H1 (cell line): ENCODE results near the gene FEV. TPM values are rescaled to one million over a fixed set of nuclear protein-coding genes. Genes with fewer than 3 reads are reported as not detected.

Experiments used
- CTCF ChIA-PET: fragments of 300-600 bp; sonication (Branson Sonifier 250); formaldehyde crosslinking; loops from one replicate; lab custom pipeline; 2021; ENCODE audit not compliant: partially characterized antibody; lab: Charles Lee
- POLR2A ChIA-PET: fragments of 300-600 bp; sonication (Branson Sonifier 250); formaldehyde crosslinking; loops from one replicate; lab custom pipeline; 2021; ENCODE audit warnings: inconsistent platforms; ENCODE audit not compliant: partially characterized antibody; lab: Charles Lee
- DNase-seq, 2 experiments: peaks; one replicate each; pipeline versions ENCODE4 v3.0.0 to v3.0.0-alpha.2; 2010 to 2022; ENCODE audit warnings: low spot score in 2 of 2, low read depth in 1 of 2, mixed read lengths in 1 of 2
- FAIRE-seq: peaks from 2 replicates; lab custom pipeline; 2011; peaks lifted over from hg19 to GRCh38; lab: Jason Lieb, UNC
- H2AFZ ChIP-seq: 2 replicates; pipeline ENCODE4 v1.8.1; 2012; ENCODE audit warnings: low read length, inconsistent platforms
- H2AK5ac ChIP-seq: 2 replicates; pipeline ENCODE4 v1.6.1; 2013; ENCODE audit warnings: low read depth, low read length
- H2BK120ac ChIP-seq: replicated peaks from 2 replicates; pipeline ENCODE3; 2013; ENCODE audit warnings: low read depth, low read length, inconsistent platforms
- H2BK12ac ChIP-seq: 2 replicates; pipeline ENCODE4 v1.6.1; 2013; ENCODE audit warnings: low read depth, low read length
- H2BK15ac ChIP-seq: 2 replicates; pipeline ENCODE4 v1.6.1; 2013; ENCODE audit warnings: low read length
- H2BK20ac ChIP-seq: 2 replicates; pipeline ENCODE4 v1.6.1; 2013; ENCODE audit warnings: low read length
- H2BK5ac ChIP-seq: 2 replicates; pipeline ENCODE4 v1.6.1; 2013; ENCODE audit warnings: low read depth, low read length
- H3K14ac ChIP-seq: 2 replicates; pipeline ENCODE4 v1.6.1; 2013; ENCODE audit warnings: inconsistent platforms; ENCODE audit not compliant: insufficient read length
- H3K18ac ChIP-seq: 2 replicates; pipeline ENCODE4 v1.6.1; 2013; ENCODE audit warnings: low read length; ENCODE audit errors: extremely low read depth
- H3K23ac ChIP-seq: 2 replicates; pipeline ENCODE4 v1.6.1; 2013; ENCODE audit warnings: inconsistent platforms; ENCODE audit not compliant: insufficient read length
- H3K23me2 ChIP-seq: 2 replicates; pipeline ENCODE4 v1.6.1; 2013; ENCODE audit warnings: low read depth, low read length
- H3K27ac ChIP-seq: 2 replicates; pipeline ENCODE4 v1.6.1; 2011; ENCODE audit warnings: low read depth, low read length, inconsistent platforms
- H3K27me3 ChIP-seq, 4 experiments: replicated peaks in 1 of 4; 1 replicate in 1 of 4; 2 replicates in 3 of 4; pipeline versions ENCODE4 v1.6.1 to v1.8.1; 2011 to 2013; ENCODE audit warnings: low read length in 3 of 4, mild to moderate bottlenecking in 3 of 4, inconsistent platforms in 2 of 4, mixed read lengths in 2 of 4, moderate library complexity in 1 of 4; ENCODE audit not compliant: control insufficient read depth in 3 of 4, insufficient read depth in 3 of 4; ENCODE audit errors: extremely low read depth in 1 of 4
- H3K36me3 ChIP-seq, 4 experiments: 2 replicates each; pipeline versions ENCODE4 v1.6.1 to v1.8.1; 2011 to 2013; ENCODE audit warnings: mild to moderate bottlenecking in 4 of 4, low read length in 3 of 4, moderate library complexity in 2 of 4, control low read depth in 1 of 4, inconsistent platforms in 1 of 4; ENCODE audit not compliant: insufficient read depth in 4 of 4, control insufficient read depth in 2 of 4
- H3K4ac ChIP-seq: replicated peaks from 2 replicates; pipeline ENCODE3; 2013; ENCODE audit warnings: low read length, low read depth, mixed read lengths, inconsistent platforms; ENCODE audit not compliant: insufficient read length
- H3K4me1 ChIP-seq, 4 experiments: replicated peaks in 1 of 4; 1 replicate in 1 of 4; 2 replicates in 3 of 4; pipeline versions ENCODE4 v1.6.1 to v1.8.1; 2011 to 2013; ENCODE audit warnings: low read length in 3 of 4, inconsistent platforms in 2 of 4, mixed read lengths in 1 of 4; ENCODE audit not compliant: insufficient read depth in 4 of 4, control insufficient read depth in 3 of 4
- H3K4me2 ChIP-seq, 2 experiments: 2 replicates each; pipeline versions ENCODE4 v1.6.1 to v1.8.1; 2011 to 2013; ENCODE audit warnings: low read depth in 2 of 2, low read length in 2 of 2, control low read depth in 1 of 2, inconsistent platforms in 1 of 2, mild to moderate bottlenecking in 1 of 2; ENCODE audit not compliant: insufficient read depth in 1 of 2
- H3K4me3 ChIP-seq, 4 experiments: fragments of 200-600, 300-600 bp in 1 of 4; sonication (generic), shearing (Covaris generic), sonication (Bioruptor Twin) in 1 of 4; 2 replicates each; pipeline versions ENCODE4 v1.5.1 to v1.8.1; 2011 to 2016; ENCODE audit warnings: low read length in 4 of 4, low read depth in 3 of 4, control low read depth in 2 of 4, inconsistent platforms in 2 of 4, mild to moderate bottlenecking in 2 of 4, mixed read lengths in 1 of 4, moderate library complexity in 1 of 4; ENCODE audit not compliant: insufficient read depth in 2 of 4; ENCODE audit errors: extremely low read depth in 1 of 4
- H3K56ac ChIP-seq: replicated peaks from 2 replicates; pipeline ENCODE3; 2013; ENCODE audit warnings: low read depth, mild to moderate bottlenecking, mixed read lengths, low read length, inconsistent platforms; ENCODE audit not compliant: insufficient read length
- H3K79me1 ChIP-seq: 2 replicates; pipeline ENCODE4 v1.6.1; 2013; ENCODE audit warnings: low read depth, low read length, control low read depth
- H3K79me2 ChIP-seq, 2 experiments: 2 replicates each; pipeline versions ENCODE4 v1.6.1 to v1.8.1; 2012 to 2013; ENCODE audit warnings: low read length in 2 of 2, mild to moderate bottlenecking in 2 of 2, inconsistent platforms in 1 of 2; ENCODE audit not compliant: insufficient read depth in 2 of 2, control insufficient read depth in 1 of 2
- H3K9ac ChIP-seq, 4 experiments: replicated peaks in 1 of 4; 1 replicate in 1 of 4; 2 replicates in 3 of 4; pipeline versions ENCODE4 v1.6.1 to v1.8.1; 2011 to 2013; ENCODE audit warnings: low read depth in 3 of 4, low read length in 3 of 4, control low read depth in 2 of 4, mild to moderate bottlenecking in 2 of 4, moderate library complexity in 2 of 4, inconsistent platforms in 1 of 4; ENCODE audit errors: extremely low read depth in 1 of 4
- H3K9me3 ChIP-seq, 2 experiments: 2 replicates each; pipeline versions ENCODE4 v1.6.1 to v1.8.1; 2012 to 2013; ENCODE audit warnings: mild to moderate bottlenecking in 2 of 2, moderate library complexity in 2 of 2, control low read depth in 1 of 2, inconsistent platforms in 1 of 2, low read depth in 1 of 2, low read length in 1 of 2, mixed read lengths in 1 of 2; ENCODE audit not compliant: insufficient read depth in 2 of 2
- H4K20me1 ChIP-seq, 2 experiments: replicated peaks in 1 of 2; 2 replicates each; pipeline versions ENCODE3 to v1.8.1; 2011 to 2013; ENCODE audit warnings: inconsistent platforms in 2 of 2, low read length in 2 of 2, mild to moderate bottlenecking in 1 of 2; ENCODE audit not compliant: insufficient read depth in 2 of 2, control insufficient read depth in 1 of 2
- H4K5ac ChIP-seq: 2 replicates; pipeline ENCODE4 v1.6.1; 2013; ENCODE audit warnings: low read length, low read depth, mixed read lengths, inconsistent platforms; ENCODE audit not compliant: insufficient read length
- H4K8ac ChIP-seq: 2 replicates; pipeline ENCODE4 v1.8.0; 2013; ENCODE audit warnings: mild to moderate bottlenecking, moderate library complexity, low read length, inconsistent platforms; ENCODE audit not compliant: insufficient read depth; ENCODE audit errors: extremely low read depth
- H4K91ac ChIP-seq: replicated peaks from 2 replicates; pipeline ENCODE3; 2013; ENCODE audit warnings: low read length, mixed read lengths, inconsistent platforms; ENCODE audit not compliant: insufficient read length
- ASH2L ChIP-seq: fragments of 200-600, 300-600 bp; sonication (generic); IDR thresholded peaks from one replicate; pipeline ENCODE4 v1.7.1; 2017; ENCODE audit warnings: low read length
- CBX8 ChIP-seq: fragments of 300-800, 300-1000 bp; sonication (generic); IDR thresholded peaks from 2 replicates; pipeline ENCODE4 v1.7.1; 2016; ENCODE audit warnings: low read depth, low read length, borderline replicate concordance
- CTBP2 ChIP-seq: IDR thresholded peaks from 2 replicates; pipeline ENCODE4 v1.7.0; 2011; ENCODE audit warnings: borderline replicate concordance, mild to moderate bottlenecking, moderate library complexity, mixed read lengths, low read length; ENCODE audit not compliant: insufficient read depth, insufficient read length
- EP300 ChIP-seq, 2 experiments: IDR thresholded peaks; 1 replicate in 1 of 2; 2 replicates in 1 of 2; pipeline ENCODE4 v1.6.1; 2011 to 2012; ENCODE audit warnings: low read depth in 2 of 2, low read length in 2 of 2, mild to moderate bottlenecking in 2 of 2, borderline replicate concordance in 1 of 2, inconsistent platforms in 1 of 2, moderate library complexity in 1 of 2
- EZH2 ChIP-seq: fragments of 200-600 bp; sonication (generic); IDR thresholded peaks from 2 replicates; pipeline ENCODE4 v1.7.1; 2012; ENCODE audit warnings: low read depth, mild to moderate bottlenecking, moderate library complexity, low read length, inconsistent platforms; ENCODE audit not compliant: severe bottlenecking
- JUND ChIP-seq: IDR thresholded peaks from 2 replicates; pipeline ENCODE4 v1.6.1; 2011; ENCODE audit warnings: mild to moderate bottlenecking, improper control_type of control experiment, low read length
- NRF1 ChIP-seq: IDR thresholded peaks from 2 replicates; pipeline ENCODE4 v1.6.1; 2011; ENCODE audit warnings: mild to moderate bottlenecking, low read depth, low read length, improper control_type of control experiment
- RNF2 ChIP-seq: fragments of 200-900, 300-1000 bp; sonication (generic); IDR thresholded peaks from 2 replicates; pipeline ENCODE4 v1.7.1; 2016; ENCODE audit warnings: borderline replicate concordance, low read depth, mild to moderate bottlenecking, antibody characterized with exemption, low read length; ENCODE audit not compliant: poor library complexity, severe bottlenecking; ENCODE audit errors: missing control alignments
- WGBS, 2 experiments: shearing (Covaris generic) in 1 of 2; methylation state at CpG; one replicate each; pipeline versions ENCODE4 v1.1.6 to v1.1.7; 2013 to 2015; ENCODE audit warnings: low lambda C conversion rate in 2 of 2, mixed read lengths in 2 of 2, inconsistent platforms in 1 of 2, low coverage in 1 of 2, missing lambda C conversion rate in 1 of 2; ENCODE audit not compliant: insufficient replicate concordance in 2 of 2, insufficient coverage in 1 of 2, insufficient read length in 1 of 2; ENCODE audit errors: extremely low coverage in 1 of 2, missing lambda C conversion rate in 1 of 2; 5-methylcytosine and 5-hydroxymethylcytosine counted together
- polyA plus RNA-seq, 7 experiments: library from polyadenylated mRNA; depleted of rRNA in 3 of 7; stranded (reverse) in 5 of 7; unstranded in 2 of 7; fragments of >200 nt in 5 of 7; fragments of 200-250 nt in 2 of 7; gene quantifications; 1 replicate in 5 of 7; 2 replicates in 1 of 7; 4 replicates in 1 of 7; pipeline versions ENCODE4 v1.2.1 to v1.2.3, GENCODE V29; 2011 to 2013; ENCODE audit warnings: missing spikeins in 2 of 7, mixed read lengths in 2 of 7
- total RNA-seq: library from RNA; stranded (reverse); fragmentation: NEBNext Ultra II Directional; extraction: Animal tissue kit (Norgen Biotek cat#: 25700); gene quantifications from 2 replicates; pipeline ENCODE4 v1.2.1, GENCODE V29; 2021

Gene FEV
- total and polyA plus RNA-seq, 2 of the 8 experiments (the other 6 are each of a cell fraction or from before 2014, with no cell fraction given): not detected

DNA sequence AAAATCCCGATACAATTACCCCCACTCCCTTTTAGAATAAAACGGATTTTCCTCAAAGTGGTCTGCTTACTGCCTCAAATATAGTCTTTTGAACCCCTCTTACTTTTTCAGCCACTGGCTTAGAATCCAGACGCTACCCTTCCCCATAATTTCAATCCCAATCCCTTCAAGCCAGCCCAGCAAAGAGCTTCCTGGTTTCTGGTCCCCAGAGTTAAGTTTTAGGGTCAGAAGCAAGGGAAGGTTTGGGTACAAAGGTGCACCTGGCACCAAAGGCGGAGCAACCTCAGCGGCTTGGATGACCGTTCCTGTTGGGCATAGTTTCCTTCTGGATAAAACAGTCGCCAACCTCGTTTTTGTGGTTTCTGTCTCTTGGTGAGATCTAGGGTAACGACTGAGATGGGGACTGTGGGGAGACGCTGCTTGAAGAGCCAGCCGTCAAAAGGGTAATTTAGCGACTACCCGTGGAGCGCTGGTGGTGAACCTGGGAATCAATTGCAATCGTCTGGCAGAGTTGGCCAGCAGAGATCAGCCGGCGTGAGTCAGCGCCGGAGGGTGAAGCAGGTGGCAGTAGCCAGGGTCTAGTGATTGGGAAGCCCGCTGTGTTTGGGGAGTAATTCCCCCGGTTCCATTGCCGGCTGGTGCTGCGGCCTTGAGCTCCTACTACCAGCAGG lies 1.6 kb downstream of the FEV start:
- H3K4me2 ChIP-seq: peak overlapping the region in 1 of 2 experiments; percentile 46; a peak in 2 of 4 replicates
- no peak overlapping the region; the same call in 1 of the 2 replicates for H2AK5ac ChIP-seq
- no peak overlapping the region for H2BK120ac ChIP-seq
- FAIRE-seq (no peak), DNase-seq (no peak)
- H3K14ac ChIP-seq: no peak overlapping the region
- no peaks in the 10 kb centered on the region for H3K79me2 ChIP-seq
- no peak overlapping the region for H2AFZ ChIP-seq
- H3K27ac ChIP-seq: no peak overlapping the region
- peaks cover 14 to 33% of the 10 kb centered on the region in 2 experiments for H4K20me1 ChIP-seq
- H2BK12ac ChIP-seq: peak overlapping the region; percentile 99
- no peaks in the 10 kb centered on the region for H3K79me1 ChIP-seq
- no peak overlapping the region for H3K23ac ChIP-seq
- H3K36me3 ChIP-seq: peaks cover 0 to 7% (median 0%) of the 10 kb centered on the region in 4 experiments; a peak in 1 of 8 replicates
- no peak overlapping the region for H3K4me3 ChIP-seq
- H3K23me2 ChIP-seq: peaks cover 6% of the 10 kb centered on the region; the same call in 1 of the 2 replicates
- POLR2A ChIA-PET: no interaction called here
- no peak overlapping the region for H4K5ac ChIP-seq
- no peak overlapping the region for H3K18ac ChIP-seq
- H2BK20ac ChIP-seq: peak overlapping the region; percentile 72; the same call in 1 of the 2 replicates
- no peak overlapping the region for H2BK15ac ChIP-seq
- no peak overlapping the region for H4K8ac ChIP-seq
- CTCF ChIA-PET: interaction anchor here (0.9 to 13.0 kb wide), 12 partner anchors 13 to 136 kb away, joined by 3 to 284 read pairs (median 8); partner anchors contain the start of genes CDK5R2 and CRYBA2
- H3K56ac ChIP-seq: no peak overlapping the region
- H3K9ac ChIP-seq: no peak overlapping the region
- peaks cover 0 to 25% (median 19%) of the 10 kb centered on the region in 4 experiments; a peak in 6 of 7 replicates for H3K4me1 ChIP-seq
- 11% methylated on average over 23 of the region's 23 CpGs; no CpG with 5 or more reads in 1 of the 2 experiments for WGBS, 2 experiments
- H3K9me3 ChIP-seq: no peaks in the 10 kb centered on the region
- H2BK5ac ChIP-seq: no peak overlapping the region
- H4K91ac ChIP-seq: no peak overlapping the region
- no peak overlapping the region for H3K4ac ChIP-seq
- TF ChIP-seq CTBP2: peak; percentile 11
- peak; percentile 16 for TF ChIP-seq EZH2
- peak; percentile 74; the same call in 1 of the 2 replicates for TF ChIP-seq CBX8
- peak; percentile 47 for TF ChIP-seq RNF2
- TF ChIP-seq ASH2L: no peak
- no peak for TF ChIP-seq JUND
- no peak for TF ChIP-seq EP300 (IDR thresholded peaks at IDR 0.05; ENCODE audit: borderline replicate concordance in 1 of 2, low read depth in 2 of 2, low read length in 2 of 2)
- TF ChIP-seq NRF1: no peak
- peaks cover 82 to 97% (median 95%) of the 10 kb centered on the region in 4 experiments for H3K27me3 ChIP-seq
